HG03571 (cell line): ENCODE measurements around the gene TBCCD1.
A peak's percentile ranks its signal among the peaks of the same experiment; 100 is the strongest.
"Not testable (repeated sequence)": the region's sequence is repeated elsewhere in the genome, so short reads cannot be mapped to it uniquely, and the experiment has no call there.

Experiments used
- ATAC-seq: cut with Tn5 transposase; IDR thresholded peaks from one replicate; pipeline ENCODE4 v1.9.1; 2021; ENCODE audit not compliant: unreplicated experiment

The TBCCD1 gene

DNA sequence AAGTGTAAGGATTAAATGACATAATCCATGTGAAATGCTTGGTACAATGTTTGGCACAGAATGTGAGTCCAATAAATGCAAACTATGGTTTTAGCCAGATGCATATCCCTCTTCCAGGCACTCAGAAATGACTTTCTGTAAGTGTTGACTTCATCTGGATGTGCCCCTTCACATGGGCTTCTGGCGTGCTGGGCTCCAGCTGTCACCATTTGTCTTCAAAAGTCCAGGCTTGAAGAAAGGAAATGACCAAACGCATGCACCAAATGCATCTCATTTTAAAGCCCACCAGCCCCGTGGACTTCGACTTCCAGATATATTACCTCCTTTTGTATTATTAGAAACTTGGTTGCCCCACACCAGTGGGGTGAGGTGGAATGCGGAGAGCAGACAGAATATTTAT is 46.7 kb downstream of the TBCCD1 start:
- no peak for ATAC-seq

- peak; percentile 27 for ATAC-seq
Observed at GRCh38 chr3:186519021-186519658, 48.0 kb downstream of the TBCCD1 start.

DNA sequence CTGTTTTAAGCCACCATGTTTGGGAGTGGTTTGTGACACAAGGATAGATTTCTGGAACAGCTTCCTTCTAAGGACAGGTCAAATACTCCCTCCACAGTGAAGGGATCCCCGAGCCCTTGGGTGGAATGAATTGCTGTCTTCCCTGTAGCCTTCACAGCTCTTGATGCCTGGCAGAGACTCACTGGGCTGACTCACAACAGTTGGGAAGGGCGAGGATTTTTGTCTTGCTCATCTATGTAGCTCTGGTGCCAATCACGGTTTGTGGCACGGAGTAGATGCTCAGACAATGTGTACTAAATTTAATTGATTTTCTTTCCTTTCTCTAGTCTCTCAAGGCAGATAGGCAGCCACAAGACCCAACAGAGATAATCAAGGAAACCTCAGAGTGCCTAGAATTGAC is 49.9 kb downstream of the TBCCD1 start:
- no peak for ATAC-seq

GRCh38 chr3:186516646-186517045 is 50.5 kb downstream of the TBCCD1 start:
- ATAC-seq, result no peak

DNA sequence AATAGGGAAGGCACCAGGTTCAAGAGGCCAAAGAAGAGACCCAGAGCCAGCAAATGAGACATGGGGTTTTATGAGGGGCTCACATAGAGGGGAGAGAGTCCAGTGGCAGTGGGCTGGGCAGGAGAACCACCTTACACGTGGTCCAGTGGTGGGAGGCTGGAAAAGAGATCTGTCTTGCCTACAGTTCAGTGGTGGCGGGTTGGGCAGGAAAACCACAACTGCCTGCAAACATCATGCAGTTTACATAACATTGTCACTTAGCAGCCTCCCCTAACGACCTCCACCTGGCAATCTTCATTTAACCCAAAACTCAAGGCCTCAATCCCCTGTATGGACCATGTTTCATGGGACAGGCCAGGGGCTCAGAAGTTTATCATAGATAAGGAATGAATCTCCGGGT is 52.0 kb downstream of the TBCCD1 start:
- no peak for ATAC-seq

DNA sequence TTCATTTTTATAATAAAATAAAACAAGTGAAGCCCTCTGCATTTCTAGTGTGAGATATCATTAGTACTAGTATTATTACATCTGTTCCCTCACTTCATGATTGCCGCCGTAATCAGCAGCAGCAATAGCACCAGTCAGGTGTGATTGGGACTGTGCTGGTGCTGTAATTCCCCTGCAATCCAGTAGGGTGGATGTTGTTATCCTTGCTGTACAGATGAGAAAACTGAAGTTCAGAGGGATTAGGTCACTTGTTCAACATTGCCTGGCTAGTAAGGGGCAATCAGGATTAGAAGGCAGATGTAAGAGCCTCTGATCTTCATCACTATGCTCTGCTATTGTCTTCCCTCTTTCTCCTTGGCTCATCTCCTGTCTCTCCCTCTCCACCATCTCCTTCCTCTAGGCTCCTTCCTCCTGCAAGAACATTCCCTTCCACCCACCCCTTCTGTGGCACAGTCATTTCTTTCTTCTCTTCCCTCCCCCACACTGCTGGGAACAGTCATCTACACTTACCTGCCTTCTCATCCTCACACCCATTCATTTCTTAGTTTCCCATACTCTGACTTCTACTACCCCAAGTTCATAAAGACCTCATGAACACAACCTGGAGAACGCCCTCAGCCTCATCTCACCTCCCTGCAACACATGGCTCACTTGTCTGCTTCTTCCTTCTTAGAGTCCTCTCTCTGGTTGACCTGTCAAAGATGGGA is 52.7 kb downstream of the TBCCD1 start:
- no peak for ATAC-seq

GRCh38 chr3:186513386-186513785 is 53.8 kb downstream of the TBCCD1 start:
- ATAC-seq, result no peak

DNA sequence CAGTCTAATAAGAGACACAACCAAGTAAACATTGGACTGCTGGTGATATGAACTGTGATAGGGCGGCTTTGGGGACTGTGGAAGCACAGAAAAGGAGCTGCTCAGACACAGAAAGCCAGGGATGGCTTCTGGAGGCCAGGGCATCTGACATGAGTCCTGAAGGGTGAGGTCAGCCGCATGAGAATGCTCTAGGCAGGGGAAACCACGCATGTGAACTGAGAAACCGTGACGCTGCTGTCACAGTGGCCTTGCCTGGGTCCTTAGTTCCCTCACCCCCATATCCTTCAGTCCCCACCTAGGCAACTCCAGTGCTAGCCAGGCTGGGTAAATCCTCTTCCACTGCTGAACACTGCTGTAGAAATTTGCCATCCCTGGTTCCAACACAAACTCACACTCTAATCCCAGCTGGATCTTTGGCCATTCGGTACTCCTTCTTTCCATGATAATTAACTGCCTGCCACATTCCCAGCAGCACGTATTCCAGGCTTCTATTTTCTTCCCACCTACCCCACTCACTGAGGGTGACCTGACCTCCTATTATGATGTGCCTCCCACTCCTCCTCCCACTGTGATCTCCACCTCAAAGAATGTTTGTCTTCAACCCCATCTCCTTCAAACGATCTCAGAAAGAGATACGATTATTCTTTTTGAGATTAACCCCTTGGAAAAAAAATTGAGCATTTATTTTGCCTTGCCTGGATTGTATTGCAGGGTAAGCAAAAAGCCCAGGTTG is 54.4 kb downstream of the TBCCD1 start:
- ATAC-seq, result no peak

GRCh38 chr3:186511702-186512101 is 55.4 kb downstream of the TBCCD1 start:
- ATAC-seq, result no peak

DNA sequence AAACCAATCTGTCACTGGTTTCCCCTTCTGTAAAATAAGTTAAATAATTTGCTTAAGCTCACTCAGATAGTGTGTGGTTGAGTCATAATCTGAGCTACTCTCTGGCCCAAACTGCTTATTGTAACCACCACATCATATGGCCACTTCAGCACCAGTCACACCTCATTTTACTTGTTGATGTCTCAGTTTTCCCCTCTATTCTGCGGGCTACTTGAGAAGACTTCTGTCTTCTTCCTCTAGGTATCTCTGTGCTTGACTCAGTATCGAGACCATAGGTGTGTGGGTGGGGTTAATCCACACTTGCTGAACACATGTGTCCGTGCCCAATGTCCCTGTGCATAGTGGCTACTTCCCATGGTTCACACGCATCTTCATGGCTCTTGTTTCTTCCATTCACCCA is 55.9 kb downstream of the TBCCD1 start:
- peak; percentile 65 for ATAC-seq

GRCh38 chr3:186510374-186511079 is 56.6 kb downstream of the TBCCD1 start:
- no peak for ATAC-seq

DNA sequence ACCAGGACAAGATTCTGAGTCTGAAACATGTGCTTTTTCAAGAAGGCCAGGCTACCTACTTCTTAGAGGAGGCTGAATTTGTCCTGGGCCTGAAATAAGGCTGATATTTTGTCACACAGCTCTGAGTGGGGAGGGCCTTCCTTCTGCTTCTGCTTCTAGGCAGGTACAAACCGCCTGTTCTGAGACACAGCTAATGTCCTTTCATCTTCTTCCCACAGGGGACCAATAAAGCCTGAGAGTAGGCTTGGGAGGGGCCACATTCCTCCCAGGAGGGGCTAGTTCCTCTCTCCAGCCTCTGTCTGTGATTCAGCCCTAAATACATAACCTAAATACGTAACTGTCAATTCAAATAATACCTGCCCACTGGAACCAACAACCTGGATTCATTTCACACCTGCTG is 57.7 kb downstream of the TBCCD1 start:
- no peak for ATAC-seq

GRCh38 chr3:186506857-186507256 is 60.3 kb downstream of the TBCCD1 start:
- no peak for ATAC-seq

- ATAC-seq, result no peak
Observed at GRCh38 chr3:186506191-186506739, 60.9 kb downstream of the TBCCD1 start.

- no peak for ATAC-seq
Observed at GRCh38 chr3:186502966-186503712, 64.0 kb downstream of the TBCCD1 start.

- no peak for ATAC-seq
Observed at GRCh38 chr3:186502138-186502948, 64.8 kb downstream of the TBCCD1 start.

GRCh38 chr3:186499949-186500348 is 67.2 kb downstream of the TBCCD1 start:
- ATAC-seq, result not testable (repeated sequence)

DNA sequence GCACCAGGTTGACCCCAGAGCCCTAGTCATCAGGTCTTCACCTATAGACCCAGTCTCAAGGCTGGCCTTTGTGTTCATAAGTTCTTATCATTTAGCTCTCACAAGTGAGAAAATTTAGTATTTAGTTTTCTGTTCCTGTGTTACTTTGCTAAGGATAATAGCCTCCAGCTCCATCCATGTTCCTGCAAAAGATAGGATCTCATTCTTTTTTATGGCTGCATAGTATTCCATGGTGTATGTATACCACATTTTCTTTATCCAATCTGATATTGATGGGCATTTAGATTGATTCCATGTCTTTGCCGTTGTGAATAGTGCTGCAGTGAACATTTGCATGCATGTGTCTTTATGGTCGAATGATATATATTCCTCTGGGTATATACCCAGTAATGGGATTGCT is 69.1 kb downstream of the TBCCD1 start:
- not testable (repeated sequence) for ATAC-seq

DNA sequence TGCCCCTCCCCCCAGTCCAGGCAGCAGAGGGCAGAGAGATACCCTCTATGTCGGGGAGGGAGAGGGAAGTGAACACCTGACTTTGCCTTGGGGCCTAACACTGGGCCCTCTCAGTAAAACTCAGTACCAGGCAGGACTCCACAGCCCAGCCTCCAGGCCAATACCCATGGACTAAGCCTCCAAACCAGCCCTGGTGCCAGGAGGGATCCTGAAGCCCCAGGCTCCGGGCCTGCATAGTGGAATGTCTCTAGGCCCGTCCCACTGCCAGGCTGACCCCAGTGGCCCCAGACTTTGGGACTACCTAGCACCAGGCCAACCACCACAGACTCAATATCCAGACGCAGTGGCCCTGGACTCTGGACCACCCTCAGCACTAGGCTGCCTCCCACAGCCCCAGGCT is 69.5 kb downstream of the TBCCD1 start:
- no peak for ATAC-seq

GRCh38 chr3:186496635-186497034 is 70.5 kb downstream of the TBCCD1 start:
- ATAC-seq, result no peak
